GM23248 (cell line): ENCODE measurements around the gene LALBA. TPM values are rescaled to one million over a fixed set of nuclear protein-coding genes. Genes with fewer than 3 reads are reported as not detected.

Experiments used
- DNase-seq: peaks from one replicate; pipeline ENCODE4 v3.0.0-alpha.2; 2015
- H2AFZ ChIP-seq: fragments of 200-600 bp; sonication (generic); 2 replicates; pipeline ENCODE4 v1.6.1; 2016; ENCODE audit warnings: antibody characterized with exemption
- H3F3A ChIP-seq: fragments of 200-600 bp; sonication (generic); 2 replicates; pipeline ENCODE4 v1.6.1; 2016; ENCODE audit warnings: mild to moderate bottlenecking, antibody characterized with exemption, mixed run types; ENCODE audit not compliant: insufficient read depth
- H3K27ac ChIP-seq: fragments of 200-600 bp; sonication (generic); 2 replicates; pipeline ENCODE4 v1.5.1; 2016; ENCODE audit warnings: mild to moderate bottlenecking
- H3K27me3 ChIP-seq: fragments of 200-600 bp; sonication (generic); replicated peaks from 2 replicates; pipeline ENCODE4 v1.6.1; 2016; ENCODE audit warnings: mild to moderate bottlenecking; ENCODE audit not compliant: insufficient read depth
- H3K36me3 ChIP-seq: fragments of 200-600 bp; sonication (generic); 2 replicates; pipeline ENCODE4 v1.6.1; 2016; ENCODE audit warnings: low read depth, mild to moderate bottlenecking
- H3K4me1 ChIP-seq: fragments of 200-600 bp; sonication (generic); 2 replicates; pipeline ENCODE4 v1.6.1; 2016; ENCODE audit warnings: mild to moderate bottlenecking; ENCODE audit not compliant: insufficient read depth
- H3K4me2 ChIP-seq: fragments of 200-600 bp; sonication (generic); one replicate; pipeline ENCODE4 v1.6.1; 2016; ENCODE audit warnings: mild to moderate bottlenecking; ENCODE audit not compliant: unreplicated experiment
- H3K4me3 ChIP-seq: fragments of 200-600 bp; sonication (generic); 2 replicates; pipeline ENCODE4 v1.5.1; 2016; ENCODE audit warnings: mild to moderate bottlenecking
- H3K79me2 ChIP-seq: fragments of 200-600 bp; sonication (generic); 2 replicates; pipeline ENCODE4 v1.6.1; 2016; ENCODE audit warnings: mild to moderate bottlenecking; ENCODE audit not compliant: insufficient read depth
- H3K9ac ChIP-seq: fragments of 200-600 bp; sonication (generic); 2 replicates; pipeline ENCODE4 v1.6.1; 2016; ENCODE audit warnings: mild to moderate bottlenecking
- H3K9me2 ChIP-seq: fragments of 200-600 bp; sonication (generic); 2 replicates; pipeline ENCODE4 v1.6.1; 2016; ENCODE audit warnings: mixed run types, mild to moderate bottlenecking, moderate library complexity; ENCODE audit not compliant: insufficient read depth
- H3K9me3 ChIP-seq: fragments of 200-600 bp; sonication (generic); one replicate; pipeline ENCODE4 v1.6.1; 2017; ENCODE audit warnings: low read depth
- H4K20me1 ChIP-seq: fragments of 200-600 bp; sonication (generic); 2 replicates; pipeline ENCODE4 v1.6.0; 2016; ENCODE audit not compliant: insufficient read depth
- EZH2 ChIP-seq: fragments of 200-600 bp; sonication (generic); IDR thresholded peaks from 2 replicates; pipeline ENCODE4 v1.6.1; 2018; ENCODE audit warnings: antibody characterized with exemption, mild to moderate bottlenecking; ENCODE audit not compliant: insufficient read depth, poor library complexity, severe bottlenecking
- EZH2phosphoT487 ChIP-seq: fragments of 200-600 bp; sonication (generic); IDR thresholded peaks from 2 replicates; pipeline ENCODE4 v1.6.1; 2018; ENCODE audit warnings: antibody characterized with exemption, moderate library complexity, mild to moderate bottlenecking, low read depth; ENCODE audit not compliant: insufficient read depth
- WGBS, 2 experiments: methylation state at CpG; one replicate each; pipeline ENCODE4 v1.1.6; 2015 to 2017; ENCODE audit warnings: low lambda C conversion rate in 2 of 2, low coverage in 1 of 2; ENCODE audit errors: missing lambda C conversion rate in 2 of 2; 5-methylcytosine and 5-hydroxymethylcytosine counted together
- in situ Hi-C: fragments of 300-500 bp; cut with MboI; formaldehyde crosslinking; loops from 2 replicates; pipeline ENCODE4 v1.15.0; 2020
- polyA plus RNA-seq: library from polyadenylated mRNA; unstranded; fragments of >200 nt; fragmentation: Nextera tagmentation; extraction: Ambion mirVana; gene quantifications from 2 replicates; pipeline ENCODE4 v1.2.1, GENCODE V29; 2016
- total RNA-seq: library from RNA; depleted of rRNA; stranded (reverse); fragments of >200 nt; shearing (Covaris generic); gene quantifications from 2 replicates; pipeline ENCODE4 v1.2.3, GENCODE V29; 2014

The LALBA gene
- total and polyA plus RNA-seq, 2 experiments from 2014 or later: not detected

DNA sequence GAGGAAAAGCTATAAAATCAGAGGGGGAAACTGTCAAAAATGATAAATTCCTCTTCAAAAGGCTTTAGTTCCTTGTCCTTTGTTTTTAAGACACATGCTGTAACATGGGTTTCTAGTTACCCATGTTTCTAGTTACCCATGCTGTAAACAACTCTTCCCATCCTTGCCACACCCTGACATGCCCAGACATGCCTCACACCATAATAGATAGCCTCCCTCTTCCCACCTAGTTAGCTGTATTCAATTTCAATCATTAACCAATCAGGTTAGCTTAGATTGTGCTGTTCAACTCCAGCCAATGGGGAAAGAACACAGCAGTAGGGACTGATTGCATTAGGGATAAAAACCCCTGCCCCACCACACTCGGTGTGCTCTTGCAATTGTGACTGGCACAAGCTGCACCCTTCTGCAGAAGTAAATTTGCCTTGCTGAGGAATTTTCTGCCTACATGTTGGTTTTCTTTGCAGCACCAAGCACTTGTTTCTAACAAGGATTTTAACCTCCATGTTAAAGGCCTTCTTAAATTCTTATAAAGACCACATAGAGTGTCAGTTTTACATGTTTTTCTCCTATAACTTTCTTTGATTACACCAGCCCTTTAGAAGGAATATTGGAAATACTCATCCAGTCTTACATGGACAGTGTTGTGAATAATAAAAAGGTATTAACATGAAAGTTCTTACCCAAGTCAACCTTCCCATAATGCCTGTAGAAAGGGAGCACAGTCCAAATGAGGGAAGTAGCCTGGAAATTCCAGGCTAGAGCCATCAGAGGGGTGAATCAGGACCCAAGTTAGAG, 32.5 kb upstream of the LALBA start:
- Histone ChIP-seq H3K9me3 (no peaks in the 10 kb centered on the region), H4K20me1 (no peaks in the 10 kb centered on the region), H3K9ac (no peak overlapping the region), H3K27ac (no peak overlapping the region), H3K9me2 (no peaks in the 10 kb centered on the region), H3K27me3 (no peaks in the 10 kb centered on the region), H3K36me3 (no peaks in the 10 kb centered on the region), H3F3A (no peaks in the 10 kb centered on the region), H3K79me2 (no peaks in the 10 kb centered on the region), H3K4me2 (no peak overlapping the region), H2AFZ (no peak overlapping the region), H3K4me3 (no peak overlapping the region), H3K4me1 (no peaks in the 10 kb centered on the region)
- no peak for DNase-seq
- no peak for TF ChIP-seq EZH2phosphoT487
- no peak for TF ChIP-seq EZH2
- in situ Hi-C loops: no loop called here
- WGBS, 2 experiments: 8 to 26% methylated on average over 1 of the region's 1 CpG

DNA sequence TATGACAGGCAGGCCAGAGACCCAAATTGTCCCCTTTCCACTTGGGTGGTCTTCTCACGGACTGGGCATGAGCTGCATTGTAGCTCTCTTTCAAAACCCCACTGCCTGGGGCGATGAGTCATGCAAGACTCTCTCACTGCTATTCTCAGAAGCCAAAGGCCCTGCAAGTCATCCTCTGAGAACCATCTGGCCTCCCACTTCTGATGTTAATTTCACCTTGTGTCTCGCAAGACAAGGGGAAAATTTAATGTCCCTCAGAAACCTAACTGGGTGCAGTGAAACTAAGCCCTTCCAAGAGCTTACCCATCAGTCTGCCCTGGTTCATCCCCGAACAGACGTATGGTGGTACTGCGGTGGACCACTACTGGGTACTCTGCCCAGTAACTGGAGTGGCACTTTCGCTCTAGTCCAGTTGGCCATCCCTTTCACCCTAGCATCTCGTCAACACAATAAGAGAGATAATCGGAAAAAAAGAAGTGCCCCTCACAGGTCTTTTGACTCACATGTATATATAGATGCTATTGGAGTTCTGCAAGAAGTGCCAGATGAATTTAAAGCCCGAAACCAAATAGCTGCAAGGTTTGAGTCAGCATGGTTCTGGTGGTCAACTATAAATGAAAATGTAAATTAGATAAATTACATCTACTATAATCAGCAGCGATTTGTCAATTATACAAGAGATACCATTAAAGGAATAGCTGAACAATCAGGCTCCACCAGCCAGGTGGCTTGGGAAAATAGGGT, 31.3 kb upstream of the LALBA start:
- in situ Hi-C loops: no loop called here
- Histone ChIP-seq H3K4me1 (no peaks in the 10 kb centered on the region), H3K36me3 (no peaks in the 10 kb centered on the region), H3K79me2 (no peaks in the 10 kb centered on the region), H3K9me3 (no peaks in the 10 kb centered on the region), H3K9ac (no peak overlapping the region), H2AFZ (no peak overlapping the region), H3K27ac (no peak overlapping the region), H3K4me3 (no peak overlapping the region), H3K27me3 (no peaks in the 10 kb centered on the region), H3F3A (no peaks in the 10 kb centered on the region), H3K9me2 (no peaks in the 10 kb centered on the region), H3K4me2 (no peak overlapping the region), H4K20me1 (no peaks in the 10 kb centered on the region)
- no peak for TF ChIP-seq EZH2
- TF ChIP-seq EZH2phosphoT487: no peak
- WGBS, 2 experiments: 71 to 72% methylated on average over 11 of the region's 11 CpGs
- DNase-seq: peak; percentile 56

DNA sequence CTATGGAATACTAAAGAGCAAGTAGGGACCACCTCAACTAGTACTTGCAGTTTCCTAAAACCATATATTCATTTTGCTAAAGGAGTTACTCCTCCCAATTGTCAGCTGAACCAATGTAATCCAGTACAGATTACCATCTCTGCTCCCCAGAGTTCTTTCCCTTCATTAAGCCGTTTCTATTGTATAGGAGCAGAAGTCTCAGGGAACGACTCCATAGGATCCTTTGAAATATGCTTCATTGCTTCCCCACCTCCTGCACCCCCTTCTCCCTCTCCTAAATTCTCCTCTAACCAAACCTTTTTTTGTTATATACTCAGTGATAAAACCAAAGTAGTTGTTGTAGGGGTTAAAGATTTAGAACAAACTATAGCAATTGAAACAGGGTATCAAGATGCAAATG, 30.7 kb upstream of the LALBA start:
- H3K36me3 ChIP-seq: no peaks in the 10 kb centered on the region
- H3K4me3 ChIP-seq: no peak overlapping the region
- TF ChIP-seq EZH2phosphoT487: no peak
- no peak for TF ChIP-seq EZH2
- no peaks in the 10 kb centered on the region for H3K9me2 ChIP-seq
- H3K79me2 ChIP-seq: no peaks in the 10 kb centered on the region
- WGBS, 2 experiments: 30 to 32% methylated on average over 2 of the region's 2 CpGs
- H2AFZ ChIP-seq: no peak overlapping the region
- H3K4me1 ChIP-seq: no peaks in the 10 kb centered on the region
- DNase-seq: no peak
- H3K9me3 ChIP-seq: no peaks in the 10 kb centered on the region
- no peak overlapping the region for H3K9ac ChIP-seq
- H3K27me3 ChIP-seq: no peaks in the 10 kb centered on the region
- H3K4me2 ChIP-seq: no peak overlapping the region
- H3F3A ChIP-seq: no peaks in the 10 kb centered on the region
- H4K20me1 ChIP-seq: no peaks in the 10 kb centered on the region
- no peak overlapping the region for H3K27ac ChIP-seq
- in situ Hi-C loops: no loop called here

DNA sequence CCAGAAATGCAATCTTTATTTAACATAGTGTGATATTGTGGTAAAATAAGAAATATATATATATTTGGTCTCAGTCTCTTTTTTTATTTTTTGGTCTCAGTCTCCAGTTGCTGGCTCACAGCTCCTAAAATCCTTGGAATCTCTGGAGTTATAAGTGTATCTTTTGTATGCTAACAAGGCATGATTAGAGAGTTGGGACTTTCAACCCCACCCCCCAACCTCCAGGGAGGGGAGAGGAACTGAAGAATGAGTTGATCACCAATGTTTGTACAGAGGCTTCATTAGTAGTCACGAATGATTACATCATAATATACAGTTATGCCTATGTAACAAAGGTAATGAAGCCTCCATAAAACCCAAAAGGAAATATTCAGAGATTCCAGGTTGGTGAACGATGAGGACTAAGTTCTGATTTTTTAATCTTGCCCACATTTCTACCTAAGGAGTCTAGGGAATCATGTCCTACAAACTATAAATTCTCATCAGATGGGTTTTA, 22.8 kb upstream of the LALBA start:
- Histone ChIP-seq H3K36me3 (no peaks in the 10 kb centered on the region), H3K27ac (no peak overlapping the region), H3K9me2 (no peaks in the 10 kb centered on the region), H3K79me2 (no peaks in the 10 kb centered on the region), H3K9me3 (no peaks in the 10 kb centered on the region), H2AFZ (no peak overlapping the region), H3K9ac (no peak overlapping the region), H3F3A (no peaks in the 10 kb centered on the region), H4K20me1 (no peaks in the 10 kb centered on the region), H3K4me2 (no peak overlapping the region), H3K27me3 (peaks cover 4% of the 10 kb centered on the region; the same call in 1 of the 2 replicates), H3K4me3 (no peak overlapping the region), H3K4me1 (no peaks in the 10 kb centered on the region)
- TF ChIP-seq EZH2phosphoT487: no peak
- no peak for TF ChIP-seq EZH2
- in situ Hi-C loops: no loop called here
- no peak for DNase-seq
- WGBS, 2 experiments: 3 to 14% methylated on average over 2 of the region's 2 CpGs
